Left lung (tissue), 10 donors: Measurements from ENCODE around the gene TUBB4B. TPM values are rescaled to one million over a fixed set of nuclear protein-coding genes. Genes with fewer than 3 reads are reported as not detected.

Source experiments
- ATAC-seq: fragments of 200-7000 bp; cut with Tn5 transposase; one replicate; pipeline ENCODE4 v1.9.1; 2020; ENCODE audit warnings: moderate library complexity
- DNase-seq, 4 donors: peaks; one replicate each; pipeline ENCODE4 v3.0.0-alpha.2; 2013 to 2020
- H3K27ac ChIP-seq, 2 donors: fragments of 200-600 bp; sonication (generic) in 1 of 2; one replicate each; pipeline versions ENCODE4 v1.5.0 to v1.8.0; 2020 to 2021
- H3K27me3 ChIP-seq, 2 donors: fragments of 200-600 bp; sonication (generic) in 1 of 2; one replicate each; pipeline versions ENCODE4 v1.5.0 to v1.8.0; 2020 to 2021
- H3K36me3 ChIP-seq, 2 donors: fragments of 200-600 bp; sonication (generic) in 1 of 2; one replicate each; pipeline versions ENCODE4 v1.5.0 to v1.8.0; 2020 to 2021
- H3K4me1 ChIP-seq, 2 donors: fragments of 200-600 bp; one replicate each; pipeline ENCODE4 v1.8.0; 2021
- H3K4me3 ChIP-seq, 2 donors: fragments of 200-600 bp; sonication (generic) in 1 of 2; one replicate each; pipeline versions ENCODE4 v1.5.0 to v1.8.0; 2020 to 2021; ENCODE audit warnings: mild to moderate bottlenecking in 1 of 2
- H3K9me3 ChIP-seq, 2 donors: fragments of 200-600 bp; sonication (generic) in 1 of 2; one replicate each; pipeline versions ENCODE4 v1.5.0 to v1.8.0; 2020 to 2021
- intact Hi-C, 2 donors: fragments of 100-400 bp; cut with DNase I; formaldehyde crosslinking; loops; one replicate each; pipeline versions ENCODE4 v1.11.2 to v1.14.2; 2022
- polyA plus RNA-seq, 6 donors: library from polyadenylated mRNA; unstranded; fragments of 120-200 nt; gene quantifications; one replicate each; pipeline ENCODE4 v1.2.1, GENCODE V29; 2013; ENCODE audit not compliant: insufficient read length in 6 of 6
- total RNA-seq, 2 donors: library from RNA; stranded (reverse); fragmentation: NEBNext Ultra II Directional; extraction: Animal tissue kit (Norgen Biotek cat#: 25700); gene quantifications; one replicate each; pipeline ENCODE4 v1.2.1, GENCODE V29; 2021
- TF ChIP-seq, protein P1 (sequence below), 2 donors: fragments of 200-600 bp; sonication (generic) in 1 of 2; IDR thresholded peaks; one replicate each; pipeline versions ENCODE4 v1.5.0 to v1.8.0; 2021; ENCODE audit warnings: antibody characterized with exemption in 2 of 2
- donor health status: DM: no; HTN: yes; CAD: no.
- donor health status: DM: no; HTN: no; CAD: no.

TUBB4B gene
- total and polyA plus RNA-seq, 8 donors = 196 to 337 (median 248) TPM

DNA sequence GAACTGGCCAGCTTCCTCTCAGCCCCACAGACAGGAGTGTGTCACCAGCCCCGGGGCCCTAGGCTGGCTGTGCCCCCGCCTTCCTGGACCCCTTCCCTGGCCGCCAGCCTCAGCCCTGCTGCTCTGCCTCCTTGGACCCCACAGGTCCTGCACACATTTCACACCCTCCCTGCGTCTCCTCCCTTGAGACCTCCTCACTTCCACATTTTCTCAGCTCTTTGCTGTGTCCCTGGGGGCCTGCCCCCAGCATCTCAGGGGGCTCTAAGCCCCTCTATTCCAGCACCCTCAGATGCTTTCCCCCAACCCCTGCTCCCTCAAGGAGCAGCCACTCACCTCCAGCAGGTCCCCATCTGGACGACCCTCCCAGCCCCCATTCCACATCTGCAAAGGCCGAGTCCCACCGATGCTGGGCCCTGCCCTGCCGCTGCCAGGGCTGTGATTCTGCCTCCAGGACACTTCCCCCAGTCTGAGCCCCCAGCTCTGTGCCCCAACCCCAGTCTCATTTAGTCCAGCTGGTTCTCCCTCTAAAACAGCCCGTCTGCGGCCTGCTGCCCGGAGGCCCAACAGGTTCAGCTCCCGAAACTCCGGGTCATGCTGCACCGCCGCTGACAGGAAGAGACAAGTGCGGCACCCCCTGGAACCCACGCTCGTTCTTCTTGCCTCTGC lies 6.2 kb upstream of the TUBB4B start:
- intact Hi-C loops = no loop called here
- Histone ChIP-seq H3K4me1 (peaks cover 7 to 43% of the 10 kb centered on the region in 2 donors), H3K27ac (no peak overlapping the region), H3K4me3 (no peak overlapping the region), H3K9me3 (no peaks in the 10 kb centered on the region), H3K27me3 (peaks cover 0 to 63% of the 10 kb centered on the region in 2 donors), H3K36me3 (no peaks in the 10 kb centered on the region)
- DNase-seq = no peak
- TF ChIP-seq, protein P1, sequence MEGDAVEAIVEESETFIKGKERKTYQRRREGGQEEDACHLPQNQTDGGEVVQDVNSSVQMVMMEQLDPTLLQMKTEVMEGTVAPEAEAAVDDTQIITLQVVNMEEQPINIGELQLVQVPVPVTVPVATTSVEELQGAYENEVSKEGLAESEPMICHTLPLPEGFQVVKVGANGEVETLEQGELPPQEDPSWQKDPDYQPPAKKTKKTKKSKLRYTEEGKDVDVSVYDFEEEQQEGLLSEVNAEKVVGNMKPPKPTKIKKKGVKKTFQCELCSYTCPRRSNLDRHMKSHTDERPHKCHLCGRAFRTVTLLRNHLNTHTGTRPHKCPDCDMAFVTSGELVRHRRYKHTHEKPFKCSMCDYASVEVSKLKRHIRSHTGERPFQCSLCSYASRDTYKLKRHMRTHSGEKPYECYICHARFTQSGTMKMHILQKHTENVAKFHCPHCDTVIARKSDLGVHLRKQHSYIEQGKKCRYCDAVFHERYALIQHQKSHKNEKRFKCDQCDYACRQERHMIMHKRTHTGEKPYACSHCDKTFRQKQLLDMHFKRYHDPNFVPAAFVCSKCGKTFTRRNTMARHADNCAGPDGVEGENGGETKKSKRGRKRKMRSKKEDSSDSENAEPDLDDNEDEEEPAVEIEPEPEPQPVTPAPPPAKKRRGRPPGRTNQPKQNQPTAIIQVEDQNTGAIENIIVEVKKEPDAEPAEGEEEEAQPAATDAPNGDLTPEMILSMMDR (IDR thresholded peaks at IDR 0.05) = no peak
- no peak for ATAC-seq

DNA sequence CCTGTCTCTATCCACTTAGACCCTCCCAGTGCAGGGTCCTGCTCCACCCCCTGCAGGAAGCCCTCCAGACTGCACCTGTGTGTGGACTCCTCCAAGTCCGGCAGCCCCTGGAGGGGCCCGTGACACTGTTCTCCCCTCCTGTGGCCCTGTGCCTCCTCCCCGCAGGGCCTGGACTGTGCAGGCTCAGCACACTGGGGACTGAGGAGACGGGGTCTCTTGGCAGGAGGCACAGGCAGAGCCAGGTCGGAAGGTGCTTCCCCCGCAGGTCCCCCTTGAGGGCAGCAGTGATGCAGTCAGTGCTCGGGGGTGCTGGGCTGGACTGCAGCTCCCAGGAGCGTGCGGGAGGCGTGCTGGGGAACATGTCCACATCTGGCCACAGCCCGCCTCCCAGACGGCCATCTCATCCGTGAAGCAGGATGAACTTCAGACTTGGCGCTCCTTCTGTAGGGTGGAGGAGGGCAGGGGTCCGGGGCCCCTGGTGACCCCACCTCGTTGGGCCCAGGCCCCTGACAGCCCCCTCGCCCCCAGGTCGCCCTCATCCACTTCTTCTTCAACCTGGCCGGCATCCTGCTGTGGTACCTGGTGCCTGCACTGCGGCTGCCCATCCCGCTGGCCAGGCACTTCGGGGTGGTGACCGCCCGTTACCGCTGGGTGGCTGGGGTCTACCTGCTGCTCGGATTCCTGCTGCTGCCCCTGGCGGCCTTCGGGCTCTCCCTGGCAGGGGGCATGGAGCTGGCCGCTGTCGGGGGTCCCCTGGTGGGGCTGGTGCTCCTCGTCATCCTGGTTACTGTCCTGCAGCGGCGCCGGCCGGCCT lies 5.5 kb upstream of the TUBB4B start:
- Histone ChIP-seq H3K27ac (no peak overlapping the region), H3K4me3 (peak overlapping the region in 1 of 2 donors; percentile 16), H3K27me3 (peaks cover 0 to 55% of the 10 kb centered on the region in 2 donors), H3K9me3 (no peaks in the 10 kb centered on the region), H3K36me3 (no peaks in the 10 kb centered on the region), H3K4me1 (peaks cover 7 to 49% of the 10 kb centered on the region in 2 donors)
- ATAC-seq (no peak), DNase-seq (no peak)
- TF ChIP-seq, protein P1 (IDR thresholded peaks at IDR 0.05) = no peak
- intact Hi-C loops = no loop called here

DNA sequence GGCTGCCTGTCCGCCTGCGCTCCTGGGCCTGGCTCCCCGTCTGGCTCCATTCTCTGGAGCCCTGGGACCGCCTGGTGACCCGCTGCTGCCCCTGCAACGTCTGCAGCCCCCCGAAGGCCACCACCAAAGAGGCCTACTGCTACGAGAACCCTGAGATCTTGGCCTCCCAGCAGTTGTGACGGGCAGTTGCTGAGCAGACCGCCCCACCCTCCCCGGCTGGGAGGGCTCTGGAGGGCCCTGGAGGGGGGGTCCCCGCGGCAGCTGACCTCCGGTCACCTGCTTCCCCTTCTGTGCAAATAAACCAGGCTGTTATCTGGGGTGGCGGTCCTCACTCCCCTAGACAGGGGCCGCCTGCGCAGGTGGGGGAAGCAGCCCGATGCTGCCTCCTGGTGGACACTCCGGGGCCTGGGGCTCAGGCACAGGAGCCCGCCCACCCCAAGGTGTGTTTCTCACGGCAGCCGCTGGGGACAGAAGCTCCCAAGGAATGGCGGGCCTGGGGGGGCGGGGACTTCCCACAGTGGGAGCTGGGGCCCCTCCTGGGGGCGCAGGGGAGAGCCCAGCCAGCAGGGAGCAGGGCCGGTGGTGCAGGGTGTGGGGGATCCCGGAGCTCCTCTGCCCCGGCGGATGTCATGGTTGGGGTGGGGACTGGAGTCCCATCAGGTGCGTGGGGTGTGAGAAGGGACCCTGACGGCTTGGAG lies 4.7 kb upstream of the TUBB4B start:
- ATAC-seq = peak; percentile 58
- H3K27me3 ChIP-seq = peaks cover 0 to 48% of the 10 kb centered on the region in 2 donors
- H3K4me3 ChIP-seq = peak overlapping the region in 1 of 2 donors; percentile 16
- peak; percentile 54 to 95 (median 88) for DNase-seq
- TF ChIP-seq, protein P1 (IDR thresholded peaks at IDR 0.05) = peak; percentile 95 to 100
- H3K4me1 ChIP-seq = peaks cover 7 to 49% of the 10 kb centered on the region in 2 donors
- peak overlapping the region in 1 of 2 donors; percentile 53 for H3K27ac ChIP-seq
- H3K9me3 ChIP-seq = no peaks in the 10 kb centered on the region
- intact Hi-C loops = no loop called here
- H3K36me3 ChIP-seq = no peaks in the 10 kb centered on the region

DNA sequence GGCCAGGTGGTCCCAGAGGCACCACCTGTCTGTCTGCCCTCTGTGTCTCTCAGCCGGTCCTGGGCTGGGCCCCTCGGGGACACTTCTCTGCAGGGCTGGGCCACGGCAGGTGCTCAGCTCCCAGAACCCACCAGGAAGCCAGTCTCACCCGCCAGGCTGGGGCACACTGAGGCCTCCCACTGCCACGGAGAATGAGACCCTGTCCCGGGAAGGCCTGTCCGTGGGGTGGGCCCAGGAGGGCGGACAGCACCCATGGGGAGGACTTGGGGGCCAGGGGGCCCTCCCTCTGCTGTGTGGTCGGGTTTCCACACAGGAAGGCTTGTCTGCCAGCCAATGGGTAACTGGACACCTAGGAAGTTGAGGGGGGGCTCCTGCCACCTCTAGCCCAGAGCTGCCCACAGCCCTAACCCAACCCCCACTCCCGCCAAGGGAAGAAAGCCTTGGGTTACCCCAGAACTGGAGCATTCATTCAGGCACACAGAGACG lies 4.1 kb upstream of the TUBB4B start:
- peaks cover 0 to 42% of the 10 kb centered on the region in 2 donors for H3K27me3 ChIP-seq
- H3K9me3 ChIP-seq = no peaks in the 10 kb centered on the region
- intact Hi-C loops = no loop called here
- TF ChIP-seq, protein P1 (IDR thresholded peaks at IDR 0.05) = no peak
- peak overlapping the region in 1 of 2 donors; percentile 16 for H3K4me3 ChIP-seq
- H3K27ac ChIP-seq = peak overlapping the region in 1 of 2 donors; percentile 53
- peaks cover 8 to 53% of the 10 kb centered on the region in 2 donors for H3K4me1 ChIP-seq
- DNase-seq (no peak), ATAC-seq (no peak)
- peaks cover 0 to 4% of the 10 kb centered on the region in 2 donors for H3K36me3 ChIP-seq
